Left hindlimb (tissue), 1 donor: ENCODE measurements around the gene ADGRG7.

Experiments used
- DNase-seq: peaks from one replicate; pipeline ENCODE4 v3.0.0-alpha.2; 2018

ADGRG7 gene

DNA sequence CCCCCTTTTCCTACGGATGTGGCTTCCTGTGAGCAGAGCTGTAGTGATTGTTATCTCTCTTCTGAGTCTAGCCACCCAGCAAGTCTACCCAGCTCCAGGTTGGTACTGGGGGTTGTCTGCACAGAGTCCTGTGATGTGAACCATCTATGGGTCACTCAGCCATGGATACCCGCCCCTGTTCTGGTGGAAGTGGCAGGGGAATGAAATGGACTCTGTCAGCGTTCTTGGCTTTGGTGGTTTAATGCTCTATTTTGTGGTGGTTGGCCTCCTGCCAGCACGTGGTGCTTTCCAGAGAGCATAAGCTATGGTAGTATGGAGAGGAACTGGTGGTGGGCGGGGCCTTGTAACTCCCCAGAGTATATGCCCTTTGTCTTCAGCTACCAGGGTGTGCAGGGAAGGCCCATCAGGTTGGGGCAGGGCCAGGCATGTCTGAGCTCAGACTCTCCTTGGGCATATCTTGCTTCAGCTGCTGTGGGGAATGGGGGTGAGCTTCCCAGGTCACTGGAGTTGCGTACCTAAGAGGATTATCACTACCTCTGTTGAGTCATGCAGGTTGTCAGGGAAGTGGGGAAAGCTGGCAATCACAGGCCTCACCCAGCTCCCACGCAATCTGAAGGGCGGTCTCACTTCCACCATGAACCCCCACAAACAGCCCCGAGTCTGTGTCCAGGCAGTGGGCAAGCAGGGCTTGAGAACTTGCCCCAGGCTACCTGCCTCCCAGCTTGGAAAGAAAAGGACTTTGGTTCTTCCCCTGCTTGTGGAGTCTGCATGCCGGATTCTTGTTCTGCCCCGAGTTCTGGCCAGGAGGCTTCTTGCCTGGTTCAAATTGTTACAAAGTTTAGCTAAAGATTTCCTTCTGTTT is 9.0 kb upstream of the ADGRG7 start:
- DNase-seq = no peak

DNA sequence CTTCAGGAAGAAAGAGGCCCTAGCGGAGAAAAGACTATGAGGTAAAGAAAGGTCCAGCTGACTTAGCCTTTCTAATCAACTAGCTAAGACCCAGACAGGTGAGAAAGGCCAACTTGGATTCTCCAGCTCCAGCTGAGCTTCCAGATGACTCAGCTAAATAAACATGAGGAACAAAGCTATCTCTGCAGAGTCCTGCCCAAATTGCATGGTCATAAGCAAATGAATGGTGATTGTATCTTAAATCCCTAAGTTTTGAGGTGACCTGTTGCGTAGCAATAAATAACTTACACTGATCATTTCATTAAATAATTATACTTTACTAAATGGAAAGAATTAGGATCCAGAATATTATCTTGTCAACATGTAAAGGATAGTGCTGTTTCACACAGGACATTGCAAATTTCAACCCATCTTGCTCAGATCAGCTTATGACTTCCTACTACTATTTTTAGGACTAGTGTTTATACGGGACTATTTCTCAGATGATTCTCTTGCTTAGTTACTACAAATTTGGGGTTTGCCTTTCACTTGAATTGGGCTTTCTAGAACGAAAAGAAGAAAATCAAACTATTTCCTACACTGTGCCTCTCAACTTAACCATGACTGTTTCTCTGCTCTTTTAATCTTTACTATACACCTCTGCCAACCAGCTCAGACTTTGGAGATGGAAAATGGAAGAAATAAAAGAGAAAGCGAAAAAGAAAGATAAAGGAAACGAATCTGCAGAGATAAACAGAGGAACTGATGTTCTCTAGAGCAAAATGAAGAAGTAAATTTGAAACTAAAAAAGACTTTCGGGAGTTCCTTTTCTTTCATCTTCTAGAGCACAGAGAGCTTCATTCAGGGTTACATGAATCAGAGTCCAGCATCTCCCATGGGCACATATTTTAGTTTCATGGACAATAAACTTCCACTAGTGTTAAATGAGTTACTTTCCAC is 6.6 kb upstream of the ADGRG7 start:
- no peak for DNase-seq

DNA sequence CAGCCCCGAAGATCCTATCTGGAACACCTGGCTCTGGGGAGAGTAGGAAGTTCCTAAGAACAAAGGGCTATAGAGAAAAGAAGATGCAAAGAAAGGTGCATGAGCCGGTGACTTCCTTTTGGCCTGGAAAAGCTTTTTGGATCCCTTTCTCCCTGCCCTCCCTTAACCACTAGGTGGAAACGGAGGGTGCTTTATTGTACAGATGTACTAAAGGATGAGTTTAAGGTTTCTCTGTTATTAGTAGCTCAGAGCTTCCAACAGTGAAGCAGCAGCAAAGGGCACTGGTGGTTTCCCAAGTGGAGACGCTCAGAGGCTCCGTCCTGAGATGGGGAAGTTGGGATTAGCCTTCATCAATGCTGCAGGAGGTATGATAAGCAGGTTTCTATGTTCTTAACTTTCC is 5.9 kb upstream of the ADGRG7 start:
- no peak for DNase-seq

DNA sequence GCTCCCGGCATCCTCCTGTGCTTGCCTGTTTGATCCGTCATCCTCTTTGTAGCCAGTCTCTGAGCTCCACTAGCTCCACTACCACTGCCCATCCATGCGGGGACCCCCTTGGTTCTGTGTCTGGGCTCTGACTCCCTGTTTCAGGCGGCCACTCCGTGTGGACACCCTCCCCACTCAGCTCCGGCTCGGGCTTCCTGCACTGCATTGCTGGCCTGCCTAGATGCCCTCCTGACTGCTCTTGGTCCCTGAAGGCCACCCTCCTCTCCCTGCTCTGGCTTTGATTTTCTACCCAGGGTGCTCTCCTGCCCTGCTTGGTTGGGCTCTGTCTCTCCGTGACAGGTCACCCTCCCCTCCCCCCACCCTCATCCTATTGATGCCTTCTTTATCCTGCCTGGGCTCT is 4.0 kb upstream of the ADGRG7 start:
- DNase-seq = no peak

DNA sequence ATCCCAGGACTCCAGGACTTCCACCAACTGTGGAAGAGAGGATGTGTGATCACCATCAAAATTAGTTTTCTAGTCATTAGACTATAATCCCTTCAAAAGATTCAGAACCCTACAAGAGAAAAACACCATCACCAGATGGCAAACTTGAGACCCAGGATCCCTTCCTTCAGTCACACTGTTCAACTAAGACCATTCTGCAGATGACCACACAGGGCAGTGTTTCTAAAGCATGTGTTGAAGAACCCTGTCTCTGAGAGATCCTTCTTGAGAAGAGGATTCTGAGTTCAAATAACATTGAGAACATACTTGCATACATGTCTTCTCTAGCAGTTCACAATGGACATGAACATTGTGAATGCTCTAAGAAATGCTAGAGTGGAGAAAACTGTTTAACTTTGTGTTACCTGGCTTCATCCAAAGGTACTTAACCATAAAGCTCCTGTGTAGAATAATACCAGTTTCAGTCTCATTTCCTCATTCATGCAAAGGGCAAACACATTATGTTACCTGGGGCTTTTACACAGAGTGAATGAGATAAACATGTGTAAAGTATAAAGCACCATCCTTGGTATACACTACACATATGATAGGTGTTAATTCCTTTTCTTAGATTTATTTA is 2.4 kb upstream of the ADGRG7 start:
- no peak for DNase-seq

DNA sequence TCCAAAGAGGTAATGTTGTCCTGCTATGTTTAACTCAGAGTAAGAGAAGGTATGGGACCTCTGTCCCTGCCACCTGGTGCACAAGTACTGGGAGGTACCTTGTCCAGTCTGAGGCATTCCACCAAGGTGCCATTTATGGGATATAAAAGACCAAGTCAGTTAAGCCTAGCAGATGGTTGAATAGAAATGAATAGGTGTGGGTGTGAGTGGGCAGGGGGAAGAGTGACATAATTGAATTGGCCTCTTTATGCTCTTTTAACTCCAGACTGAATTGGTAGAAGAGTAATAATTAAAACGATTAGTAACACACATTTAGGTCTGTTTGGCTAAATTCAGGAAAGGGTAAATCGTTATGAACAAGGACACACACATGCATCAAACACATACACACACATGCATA is 562 bp downstream of the ADGRG7 start:
- no peak for DNase-seq

DNA sequence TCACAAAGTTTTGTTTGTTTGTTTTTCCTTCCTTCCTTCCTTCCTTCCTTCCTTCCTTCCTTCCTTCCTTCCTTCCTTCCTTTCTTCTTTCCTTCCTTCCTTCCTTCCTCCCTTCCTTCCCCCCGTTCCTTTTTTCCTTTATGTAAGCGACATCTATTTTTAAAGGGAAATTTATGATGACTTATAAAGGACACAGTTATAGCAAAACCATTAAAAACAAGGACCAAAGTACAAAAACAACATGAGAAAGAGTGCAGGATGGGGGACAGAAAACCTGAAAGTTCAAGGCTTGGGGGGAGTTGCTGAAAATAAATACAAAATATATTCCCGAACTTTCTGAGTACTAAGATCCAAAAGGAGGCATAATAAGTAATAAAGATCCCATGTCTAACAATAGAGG is 1.8 kb downstream of the ADGRG7 start:
- no peak for DNase-seq

DNA sequence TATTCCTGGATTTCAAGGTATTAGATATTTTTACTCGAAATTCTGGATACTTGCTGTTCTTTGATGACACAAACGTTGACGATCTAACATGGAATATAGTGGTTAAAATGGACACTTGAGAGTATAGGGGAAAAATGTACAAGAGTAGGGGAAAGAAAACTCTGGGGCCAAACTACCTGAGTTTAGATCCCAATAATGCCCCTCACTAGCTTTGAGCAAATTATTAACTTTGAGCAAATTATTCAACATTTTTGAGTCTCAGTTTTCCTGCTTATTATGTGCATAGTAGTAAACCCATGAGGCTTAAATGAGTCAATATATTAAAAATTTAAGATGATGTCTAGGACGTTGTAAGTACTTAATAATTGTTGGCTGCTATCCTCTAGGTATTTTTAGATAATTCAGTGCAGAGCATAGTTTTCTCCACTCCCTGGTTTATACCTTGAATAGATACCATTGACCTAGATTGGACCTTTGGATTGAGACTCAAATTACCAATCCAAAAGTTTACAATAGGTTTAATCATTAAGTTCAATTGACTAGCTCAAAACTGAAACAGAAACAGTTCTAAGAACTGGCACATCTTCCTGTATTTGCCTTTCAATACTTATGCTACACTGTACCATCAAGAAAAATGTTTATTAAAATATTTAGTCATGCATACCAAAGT is 4.5 kb downstream of the ADGRG7 start:
- no peak for DNase-seq

DNA sequence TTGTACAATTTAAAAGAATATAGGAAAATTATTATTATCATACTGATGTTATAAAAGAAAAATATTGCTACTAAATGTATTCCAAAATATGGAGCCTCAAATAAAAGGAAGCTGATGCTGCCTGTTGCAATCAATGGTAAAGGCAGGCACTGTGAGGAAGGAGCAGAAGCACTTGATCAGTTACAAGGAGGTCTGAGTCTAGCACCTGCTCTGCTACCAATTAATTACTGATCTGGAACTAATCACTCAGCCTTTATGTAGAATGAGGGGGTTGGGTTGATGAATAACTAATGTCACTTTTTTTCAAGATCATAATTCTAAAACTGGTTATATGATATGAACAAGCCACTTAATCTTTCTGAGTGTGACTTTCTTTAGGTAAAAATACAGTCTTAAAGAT is 5.5 kb downstream of the ADGRG7 start:
- no peak for DNase-seq

DNA sequence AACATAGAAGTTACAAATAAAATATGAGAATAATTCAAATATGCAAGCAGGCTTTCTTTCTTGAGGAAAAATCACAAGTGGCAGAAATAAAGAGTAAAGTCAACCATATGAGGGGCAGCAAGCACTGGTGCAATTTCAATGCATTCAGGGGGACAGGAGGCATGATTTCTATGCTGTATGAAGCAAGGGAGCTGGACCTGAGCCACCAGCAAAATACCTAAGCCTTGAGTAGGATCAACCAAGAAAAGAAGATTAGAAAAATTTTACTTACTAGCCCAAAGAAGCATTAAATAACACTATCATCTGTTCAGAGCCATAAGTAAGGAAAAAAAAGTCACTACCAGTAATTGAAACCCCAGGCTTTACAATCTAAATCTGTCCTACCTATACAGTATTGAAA is 6.3 kb downstream of the ADGRG7 start:
- DNase-seq = no peak

DNA sequence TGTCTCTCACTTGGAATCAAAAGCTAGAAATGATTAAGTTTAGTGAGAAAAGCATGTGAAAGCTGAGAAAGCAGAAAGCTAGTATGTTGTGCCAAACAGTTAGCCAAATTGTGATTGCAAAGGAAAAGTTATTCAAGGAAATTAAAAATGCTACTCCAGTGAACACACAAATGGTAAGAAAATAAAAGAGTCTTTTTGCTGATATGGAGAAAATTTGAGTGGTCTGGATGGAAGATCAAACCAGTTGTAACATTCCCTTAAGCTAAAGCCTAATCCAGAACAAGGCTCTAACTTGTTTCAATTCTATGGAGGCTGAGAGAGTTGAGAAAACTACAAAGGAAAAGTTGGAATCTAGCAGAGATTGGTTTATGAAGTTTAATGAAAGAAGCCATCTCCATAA is 11.8 kb downstream of the ADGRG7 start:
- DNase-seq = no peak

DNA sequence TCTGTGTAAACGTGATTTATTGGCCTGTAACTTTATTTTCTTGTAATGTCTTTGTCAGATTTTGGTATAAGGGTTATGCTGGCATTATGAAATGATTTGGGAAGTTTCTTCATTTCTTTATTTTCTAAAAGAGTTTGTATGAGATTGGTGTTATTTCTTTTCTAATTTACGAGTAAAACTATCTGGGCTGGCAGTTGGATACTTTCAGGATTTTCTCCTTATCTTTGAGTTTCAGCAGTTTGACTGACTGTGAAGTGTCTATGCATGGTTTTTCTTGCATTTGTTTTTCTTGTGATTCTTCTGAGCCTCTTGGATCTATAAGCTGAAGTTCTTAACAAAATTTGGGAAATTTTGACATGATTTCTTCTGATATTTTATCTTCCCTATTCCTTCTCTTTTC is 18.1 kb downstream of the ADGRG7 start:
- DNase-seq = no peak

DNA sequence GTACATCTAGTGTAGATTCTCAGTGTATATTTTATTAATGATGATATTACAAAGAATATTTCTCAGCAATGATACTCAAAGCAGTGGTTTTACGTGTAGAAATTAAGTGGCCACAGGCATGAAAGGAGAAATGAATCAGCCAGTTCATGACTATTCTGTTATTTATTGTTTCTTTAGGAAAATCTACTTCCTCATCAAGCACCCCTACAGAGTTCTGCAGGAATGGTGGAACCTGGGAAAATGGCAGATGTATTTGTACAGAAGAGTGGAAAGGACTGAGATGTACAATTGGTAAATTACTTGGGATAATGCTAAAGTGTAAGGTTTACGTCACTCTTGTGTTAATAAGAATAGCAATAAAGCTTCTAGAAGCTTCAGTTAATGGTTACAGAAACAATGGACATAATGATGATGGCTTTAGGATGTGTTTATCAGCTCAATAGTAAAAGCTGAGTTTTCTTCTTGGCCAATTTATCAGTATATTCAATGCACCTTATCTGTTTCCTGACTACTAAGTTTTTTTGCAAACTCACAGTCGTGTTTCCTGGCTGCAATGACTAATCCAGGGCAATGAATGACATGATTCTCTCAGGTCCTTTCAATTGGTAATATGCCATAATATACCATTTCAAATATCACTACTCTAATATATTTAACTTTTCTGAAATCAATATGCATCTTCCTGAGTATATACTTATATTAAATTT is 20.2 kb downstream of the ADGRG7 start:
- DNase-seq = no peak

DNA sequence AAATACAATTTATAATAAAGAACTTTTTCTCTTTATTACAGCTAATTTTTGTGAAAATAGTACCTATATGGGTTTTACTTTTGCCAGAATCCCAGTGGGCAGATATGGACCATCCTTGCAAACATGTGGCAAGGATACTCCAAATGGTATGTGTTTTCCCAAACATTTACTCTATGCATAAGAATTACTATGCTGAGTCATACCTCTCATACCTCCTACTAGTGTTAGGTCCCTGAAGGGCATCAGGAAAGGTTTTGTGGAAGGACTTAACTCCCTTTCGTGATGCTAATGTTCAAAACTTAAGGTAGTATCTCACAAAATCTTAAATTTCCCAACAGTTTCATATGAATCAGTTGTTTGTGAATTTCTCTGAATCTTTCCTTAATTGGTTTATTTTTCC is 21.3 kb downstream of the ADGRG7 start:
- DNase-seq = no peak

DNA sequence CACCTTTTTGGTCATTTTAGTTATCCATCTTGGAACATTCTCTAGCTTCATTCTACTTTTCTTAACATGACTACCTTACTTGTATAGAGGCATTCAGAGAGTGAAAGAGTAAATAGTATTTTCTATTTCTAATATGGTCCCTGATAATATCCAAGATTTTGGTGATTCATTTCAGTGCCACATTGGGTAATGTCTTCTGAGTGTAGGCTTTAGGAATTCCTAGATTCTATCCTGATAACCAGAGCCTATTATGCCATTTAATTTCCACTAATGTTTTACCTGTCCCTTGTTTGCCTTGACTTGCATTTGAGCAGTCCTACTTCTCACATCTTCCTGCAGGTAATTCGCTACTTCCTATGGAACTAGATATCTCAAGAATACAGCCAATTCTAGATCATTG is 21.8 kb downstream of the ADGRG7 start:
- no peak for DNase-seq

DNA sequence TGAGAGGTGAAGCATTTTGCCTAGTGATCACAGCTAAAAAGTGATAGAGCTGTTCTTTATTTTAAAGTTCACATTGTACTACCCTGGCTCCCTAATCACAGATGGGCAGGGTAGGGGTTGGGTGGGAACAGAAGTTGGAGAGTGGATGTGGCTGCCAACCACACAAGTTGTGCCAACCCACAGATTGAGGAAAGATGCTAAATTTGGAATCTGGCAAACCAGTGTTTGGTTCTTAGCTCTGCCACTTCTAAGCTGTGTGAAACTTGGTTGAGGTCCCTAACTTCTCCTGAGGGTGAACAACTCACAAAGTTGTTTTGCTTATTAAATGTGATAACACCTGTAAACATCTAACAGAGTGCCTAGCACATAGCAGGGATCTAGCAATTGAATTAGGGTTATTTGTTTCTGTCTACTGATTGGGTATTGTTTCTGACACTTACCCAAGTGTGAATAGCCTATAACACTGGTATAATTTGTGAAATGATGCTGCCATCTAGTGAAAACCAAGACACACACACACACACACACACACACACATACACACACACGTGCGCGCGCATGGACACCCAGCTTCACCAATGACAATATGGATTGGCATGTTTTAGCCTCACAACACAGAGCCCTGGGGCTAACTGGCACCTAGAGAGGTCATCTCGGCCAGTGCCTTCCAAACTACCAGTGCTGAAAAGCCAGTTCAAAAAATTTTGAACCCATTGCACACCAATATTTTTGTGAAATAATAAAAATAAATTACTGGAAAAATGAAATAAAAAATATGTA is 25.3 kb downstream of the ADGRG7 start:
- DNase-seq = no peak

DNA sequence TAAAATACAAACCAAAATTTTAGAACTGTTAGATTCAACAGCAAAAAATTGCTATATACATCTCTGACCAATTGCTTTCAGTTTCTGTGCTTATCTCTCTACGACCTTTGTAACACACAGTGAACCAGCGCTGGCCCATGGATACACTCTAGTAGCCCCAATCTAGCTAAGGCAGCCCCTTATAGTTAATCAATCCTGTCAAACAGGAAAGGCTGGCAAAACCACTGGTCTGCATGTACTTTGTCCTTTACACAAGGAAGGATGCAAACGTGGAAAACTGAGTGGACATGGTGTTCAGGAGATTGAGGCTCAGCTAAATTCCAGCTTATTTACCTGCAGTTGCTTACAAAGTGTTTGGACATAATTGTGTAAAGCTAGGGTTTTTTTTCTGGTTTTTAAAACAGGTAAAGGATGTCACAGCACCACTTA is 25.9 kb downstream of the ADGRG7 start:
- DNase-seq = no peak

DNA sequence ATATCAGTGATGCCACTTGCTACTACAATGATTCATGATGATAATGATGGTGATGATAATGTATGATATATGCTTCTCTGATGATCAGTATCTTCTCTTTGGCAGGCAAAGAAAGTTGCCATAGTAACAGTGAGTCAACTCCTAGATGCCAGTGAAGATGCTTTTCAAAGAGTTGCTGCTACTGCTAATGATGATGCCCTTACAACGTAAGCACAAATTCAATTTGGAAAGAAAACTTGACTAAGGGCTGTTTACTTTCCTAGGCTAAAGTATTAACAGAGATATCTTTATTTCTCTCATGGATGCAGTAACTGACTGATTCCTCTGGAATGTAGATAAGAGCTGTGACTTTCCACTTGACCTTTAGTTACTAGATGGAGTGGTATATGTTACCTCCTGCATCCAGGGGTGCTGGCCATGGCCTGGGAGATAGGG is 27.8 kb downstream of the ADGRG7 start:
- DNase-seq = no peak

DNA sequence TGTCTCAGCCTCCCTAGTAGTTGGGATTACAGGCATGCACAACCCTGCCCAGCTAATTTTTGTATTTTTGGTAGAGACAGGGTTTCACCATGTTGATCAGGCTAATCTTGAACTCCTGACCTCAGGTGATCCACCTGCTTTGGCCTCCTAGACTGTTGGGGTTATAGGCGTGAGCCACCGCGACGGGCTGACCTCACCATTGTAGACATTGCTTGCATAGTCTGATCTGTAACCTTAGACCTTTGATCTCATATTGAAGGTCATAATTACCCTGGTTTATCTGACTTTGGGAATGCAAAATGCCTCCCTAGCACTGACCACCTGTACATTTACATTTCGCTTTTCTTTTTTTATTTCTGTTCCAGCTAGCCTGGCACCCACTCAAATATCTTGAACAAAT is 31.2 kb downstream of the ADGRG7 start:
- no peak for DNase-seq

DNA sequence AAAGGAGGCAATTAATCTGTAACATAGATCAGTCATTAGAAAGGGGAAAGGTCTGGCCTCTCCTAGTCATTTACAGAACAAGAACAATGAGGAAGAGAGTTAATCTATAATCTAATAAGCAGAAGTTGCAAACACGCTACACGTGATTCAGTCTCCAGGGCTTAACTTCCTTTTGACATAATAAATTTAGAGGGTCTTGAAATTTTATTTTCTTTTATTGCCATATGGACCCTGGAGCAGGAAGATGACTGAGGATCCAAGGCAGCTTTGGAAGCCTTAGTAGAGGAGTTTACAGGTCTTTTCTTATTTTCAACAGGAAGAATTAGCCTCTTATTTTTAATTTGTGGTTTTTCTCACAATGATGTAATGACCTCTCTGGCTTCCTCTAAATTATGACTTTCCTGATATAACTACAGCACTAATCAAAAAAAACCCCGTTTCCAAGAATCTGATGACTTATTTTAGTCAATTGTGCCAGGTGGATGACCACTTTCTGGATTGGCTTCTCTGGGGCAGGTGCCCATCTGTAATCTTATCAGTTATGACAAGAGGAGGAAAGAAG is 32.2 kb downstream of the ADGRG7 start:
- DNase-seq = no peak

DNA sequence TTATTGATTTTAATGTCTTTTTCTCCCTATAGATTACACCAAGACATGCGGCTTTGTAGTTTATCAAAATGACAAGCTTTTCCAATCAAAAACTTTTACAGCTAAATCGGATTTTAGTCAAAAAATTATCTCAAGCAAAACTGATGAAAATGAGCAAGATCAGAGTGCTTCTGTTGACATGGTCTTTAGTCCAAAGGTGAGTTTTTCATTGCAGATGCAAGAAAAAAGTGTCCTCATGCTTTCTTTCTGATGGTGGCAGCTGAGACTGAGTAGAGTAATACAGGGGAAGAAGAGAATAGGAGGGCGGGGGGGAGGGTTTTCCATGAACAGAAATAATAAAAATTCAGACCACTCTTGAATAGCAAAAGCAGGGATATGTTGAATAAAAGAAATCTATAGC is 36.5 kb downstream of the ADGRG7 start:
- DNase-seq = no peak
